Uterus (tissue), 4 donors: ENCODE measurements around the gene KIAA1755. TPM values are rescaled to one million over a fixed set of nuclear protein-coding genes. Genes with fewer than 3 reads are reported as not detected.

Source experiments
- DNase-seq, 2 donors: peaks; one replicate each; pipeline ENCODE4 v3.0.0-alpha.2; 2019 to 2020
- H3K27ac ChIP-seq, 2 donors: fragments of 200-600 bp; sonication (generic); 1 replicate in 1 of 2; 2 replicates in 1 of 2; pipeline ENCODE4 v1.5.1; 2016 to 2018
- H3K27me3 ChIP-seq, 2 donors: fragments of 200-600 bp; sonication (generic); one replicate each; pipeline ENCODE4 v1.5.1; 2018 to 2019; ENCODE audit warnings: control low read depth in 1 of 2
- H3K36me3 ChIP-seq, 2 donors: fragments of 200-600 bp; sonication (generic); one replicate each; pipeline ENCODE4 v1.5.1; 2019; ENCODE audit warnings: control low read depth in 1 of 2
- H3K4me1 ChIP-seq, 2 donors: fragments of 200-600 bp; sonication (generic); one replicate each; pipeline ENCODE4 v1.5.1; 2018 to 2019; ENCODE audit warnings: control low read depth in 1 of 2
- H3K4me3 ChIP-seq, 2 donors: fragments of 200-600 bp; sonication (generic); 1 replicate in 1 of 2; 2 replicates in 1 of 2; pipeline ENCODE4 v1.5.1; 2018 to 2019; ENCODE audit warnings: mild to moderate bottlenecking in 1 of 2
- H3K9me3 ChIP-seq, 2 donors: fragments of 200-600 bp; sonication (generic); one replicate each; pipeline ENCODE4 v1.5.1; 2019; ENCODE audit warnings: control low read depth in 1 of 2
- POLR2A ChIP-seq, 2 donors: fragments of 450-650 bp; IDR thresholded peaks; one replicate each; pipeline ENCODE4 v1.6.1; 2016; ENCODE audit warnings: antibody characterized with exemption in 2 of 2, mild to moderate bottlenecking in 1 of 2, moderate library complexity in 1 of 2
- intact Hi-C: fragments of 100-400 bp; cut with DNase I; formaldehyde crosslinking; loops from one replicate; pipeline ENCODE4 v1.15.1; 2023; ENCODE audit warnings: low total_unique reads
- total RNA-seq, 4 donors: library from RNA; depleted of rRNA in 3 of 4; stranded (reverse); fragments of >200 nt in 3 of 4; gene quantifications; one replicate each; pipeline versions ENCODE4 v1.1.0 to v1.2.4, GENCODE V29; 2014 to 2023
- TF ChIP-seq, protein P1 (sequence below), 4 experiments: fragments of 200-600 bp in 2 of 4; fragments of 450-650 bp in 2 of 4; sonication (generic) in 2 of 4; IDR thresholded peaks; one replicate each; pipeline ENCODE4 v1.5.1; 2016 to 2019; ENCODE audit warnings: antibody characterized with exemption in 4 of 4, mild to moderate bottlenecking in 2 of 4, moderate library complexity in 1 of 4
- donor health status: DM: yes; HTN: yes; CAD: no.

Gene KIAA1755
- total RNA-seq, 4 donors from 2014 or later: 5.3 to 47.6 (median 15.7) TPM

DNA sequence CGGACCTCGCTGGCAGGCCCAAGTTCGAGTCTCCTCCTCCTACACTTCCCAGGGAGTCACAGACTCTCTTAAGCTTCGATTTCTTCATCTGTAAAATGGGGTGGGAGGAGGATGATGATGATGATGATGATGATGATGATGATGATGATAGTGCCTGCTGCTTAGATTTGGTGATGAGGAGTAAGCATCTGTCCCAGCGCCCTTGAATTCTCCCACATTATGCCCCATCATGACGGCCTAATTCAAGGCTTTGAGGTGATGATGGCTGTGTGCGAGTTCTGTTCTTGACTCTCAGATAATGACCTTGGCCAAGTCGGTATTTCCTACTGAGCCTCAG lies 487 bp upstream of the KIAA1755 start:
- TF ChIP-seq, protein P1, sequence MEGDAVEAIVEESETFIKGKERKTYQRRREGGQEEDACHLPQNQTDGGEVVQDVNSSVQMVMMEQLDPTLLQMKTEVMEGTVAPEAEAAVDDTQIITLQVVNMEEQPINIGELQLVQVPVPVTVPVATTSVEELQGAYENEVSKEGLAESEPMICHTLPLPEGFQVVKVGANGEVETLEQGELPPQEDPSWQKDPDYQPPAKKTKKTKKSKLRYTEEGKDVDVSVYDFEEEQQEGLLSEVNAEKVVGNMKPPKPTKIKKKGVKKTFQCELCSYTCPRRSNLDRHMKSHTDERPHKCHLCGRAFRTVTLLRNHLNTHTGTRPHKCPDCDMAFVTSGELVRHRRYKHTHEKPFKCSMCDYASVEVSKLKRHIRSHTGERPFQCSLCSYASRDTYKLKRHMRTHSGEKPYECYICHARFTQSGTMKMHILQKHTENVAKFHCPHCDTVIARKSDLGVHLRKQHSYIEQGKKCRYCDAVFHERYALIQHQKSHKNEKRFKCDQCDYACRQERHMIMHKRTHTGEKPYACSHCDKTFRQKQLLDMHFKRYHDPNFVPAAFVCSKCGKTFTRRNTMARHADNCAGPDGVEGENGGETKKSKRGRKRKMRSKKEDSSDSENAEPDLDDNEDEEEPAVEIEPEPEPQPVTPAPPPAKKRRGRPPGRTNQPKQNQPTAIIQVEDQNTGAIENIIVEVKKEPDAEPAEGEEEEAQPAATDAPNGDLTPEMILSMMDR (IDR thresholded peaks at IDR 0.05): no peak
- TF ChIP-seq POLR2A (IDR thresholded peaks at IDR 0.05): no peak
- Histone ChIP-seq H3K27me3 (peaks cover 0 to 4% of the 10 kb centered on the region in 2 donors), H3K4me1 (no peaks in the 10 kb centered on the region), H3K4me3 (peak overlapping the region; percentile 32 to 49), H3K27ac (peak overlapping the region; percentile 84 to 90), H3K36me3 (no peaks in the 10 kb centered on the region), H3K9me3 (no peaks in the 10 kb centered on the region)
- DNase-seq: no peak
- intact Hi-C loops: no loop called here

DNA sequence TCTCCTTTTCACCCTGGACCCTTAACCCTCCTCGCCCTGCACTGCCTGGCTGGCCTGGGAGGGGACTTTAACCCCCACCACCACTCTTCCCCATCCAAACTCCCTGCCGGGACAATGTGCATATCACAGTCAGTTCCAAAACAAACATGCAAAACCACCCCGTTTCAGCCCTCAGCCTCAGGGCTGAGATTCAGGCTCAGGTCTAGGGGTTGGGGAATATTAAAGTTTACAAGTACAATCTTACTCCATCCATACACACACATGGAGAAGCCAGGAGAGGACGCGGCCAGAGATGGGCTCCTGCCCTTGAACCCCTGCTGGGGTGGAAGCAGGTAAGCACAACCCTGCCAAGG lies 534 bp downstream of the KIAA1755 start:
- DNase-seq: no peak
- Histone ChIP-seq H3K27ac (peak overlapping the region; percentile 84 to 90), H3K27me3 (peaks cover 0 to 4% of the 10 kb centered on the region in 2 donors)

DNA sequence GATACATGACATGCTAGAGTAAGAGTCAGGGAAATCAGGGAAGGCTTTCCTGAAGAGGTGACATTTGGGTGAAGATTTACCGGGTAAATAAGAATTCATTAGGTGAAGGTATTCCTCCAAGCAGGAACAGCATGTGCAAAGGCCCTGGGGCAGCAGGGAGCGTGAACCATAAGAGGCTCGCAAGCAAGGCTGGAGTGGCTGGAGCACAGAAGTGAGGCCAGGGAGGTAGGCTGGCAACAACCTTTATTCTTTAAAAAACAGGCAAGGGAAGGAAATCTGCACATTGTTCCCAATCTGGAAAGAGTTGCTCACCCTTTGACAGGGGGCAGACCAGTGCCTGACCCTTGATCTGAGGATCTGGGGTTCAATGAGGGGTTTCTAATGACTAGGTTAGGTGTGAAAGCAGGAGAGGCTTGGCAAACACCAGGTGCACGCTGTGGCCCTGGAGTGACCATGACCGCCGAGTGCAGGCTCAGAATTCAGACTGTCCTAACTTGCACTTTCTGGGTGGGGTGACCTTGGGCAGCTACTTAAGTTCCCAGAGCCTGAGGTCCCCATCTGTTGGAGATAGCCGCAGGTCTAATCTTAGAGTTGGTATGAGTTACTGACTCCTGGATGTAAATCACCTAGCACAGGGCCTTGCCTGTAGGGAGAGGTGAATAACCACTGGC lies 1.9 kb downstream of the KIAA1755 start:
- Histone ChIP-seq H3K4me3 (no peak overlapping the region), H3K4me1 (no peaks in the 10 kb centered on the region), H3K9me3 (no peaks in the 10 kb centered on the region), H3K27me3 (peaks cover 0 to 4% of the 10 kb centered on the region in 2 donors), H3K27ac (peak overlapping the region; percentile 84 to 90), H3K36me3 (no peaks in the 10 kb centered on the region)
- DNase-seq: no peak
- intact Hi-C loops: no loop called here
- TF ChIP-seq, protein P1 (IDR thresholded peaks at IDR 0.05): no peak
- TF ChIP-seq POLR2A (IDR thresholded peaks at IDR 0.05): no peak

More for the DNA sequence above, 534 bp downstream of the KIAA1755 start:
- intact Hi-C loops: no loop called here
- no peaks in the 10 kb centered on the region for H3K9me3 ChIP-seq
- H3K36me3 ChIP-seq: no peaks in the 10 kb centered on the region
- peak overlapping the region; percentile 32 to 49 for H3K4me3 ChIP-seq
- H3K4me1 ChIP-seq: no peaks in the 10 kb centered on the region
- TF ChIP-seq, protein P1 (IDR thresholded peaks at IDR 0.05): no peak
- no peak for TF ChIP-seq POLR2A (IDR thresholded peaks at IDR 0.05)

DNA sequence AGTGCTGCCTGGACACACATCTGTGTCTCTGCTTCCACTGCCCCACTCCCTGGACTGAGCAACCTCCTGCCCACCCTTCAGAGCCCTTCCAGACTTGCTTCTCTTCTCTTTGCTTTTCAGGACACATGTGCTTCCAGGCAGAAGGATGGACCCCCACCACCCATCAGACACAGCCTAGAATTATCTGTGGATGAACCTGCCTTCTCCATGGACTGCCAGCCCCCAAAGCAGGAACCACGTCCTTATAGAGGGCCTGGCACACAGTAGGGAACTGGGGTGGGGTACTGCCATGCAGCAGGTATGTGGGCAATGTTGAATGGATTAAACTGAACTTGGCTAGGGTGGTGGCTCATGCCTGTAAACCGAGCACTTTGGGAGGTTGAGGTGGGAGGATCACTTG lies 3.6 kb downstream of the KIAA1755 start:
- Histone ChIP-seq H3K9me3 (no peaks in the 10 kb centered on the region), H3K27me3 (peaks cover 0 to 4% of the 10 kb centered on the region in 2 donors), H3K4me1 (peaks cover 0 to 3% of the 10 kb centered on the region in 2 donors), H3K27ac (peak overlapping the region; percentile 84 to 90), H3K4me3 (no peak overlapping the region), H3K36me3 (no peaks in the 10 kb centered on the region)
- DNase-seq: no peak
- TF ChIP-seq, protein P1 (IDR thresholded peaks at IDR 0.05): no peak
- no peak for TF ChIP-seq POLR2A (IDR thresholded peaks at IDR 0.05)
- intact Hi-C loops: no loop called here

DNA sequence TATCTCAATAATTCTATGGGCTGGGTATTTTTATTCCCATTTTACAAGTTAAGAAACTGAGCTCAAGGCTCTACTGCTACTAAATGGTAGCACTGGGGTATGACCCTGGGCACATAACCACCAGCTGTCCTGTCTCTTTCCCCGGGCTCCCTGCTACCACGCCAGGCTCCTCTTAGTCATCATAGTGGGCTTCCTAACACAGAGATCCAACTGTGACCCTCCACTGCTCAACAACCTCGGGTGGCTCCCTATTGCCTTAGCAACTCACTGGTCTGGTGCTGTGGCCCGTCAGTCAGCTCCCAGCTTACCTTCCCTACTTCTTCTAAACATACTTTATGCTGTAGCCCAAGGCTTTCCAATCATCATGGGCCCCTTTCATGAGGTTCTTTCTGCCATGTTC lies 4.5 kb downstream of the KIAA1755 start:
- peaks cover 0 to 4% of the 10 kb centered on the region in 2 donors for H3K27me3 ChIP-seq
- no peak for TF ChIP-seq POLR2A (IDR thresholded peaks at IDR 0.05)
- TF ChIP-seq, protein P1 (IDR thresholded peaks at IDR 0.05): no peak
- H3K4me3 ChIP-seq: no peak overlapping the region
- intact Hi-C loops: no loop called here
- no peak for DNase-seq
- H3K27ac ChIP-seq: peak overlapping the region; percentile 84 to 90
- no peaks in the 10 kb centered on the region for H3K9me3 ChIP-seq
- H3K4me1 ChIP-seq: peaks cover 0 to 3% of the 10 kb centered on the region in 2 donors
- H3K36me3 ChIP-seq: no peaks in the 10 kb centered on the region
